HepG2 (cell line): ENCODE data around the gene GATA5. TPM values are rescaled to one million over a fixed set of nuclear protein-coding genes. Genes with fewer than 3 reads are reported as not detected.

Source experiments
- ATAC-seq: fragments of 200-7000 bp; cut with Tn5 transposase; 3 replicates; pipeline ENCODE4 v1.9.1; 2020; ENCODE audit warnings: mild to moderate bottlenecking, moderate library complexity
- BruUV-seq: library from RNA; stranded (reverse); fragments of 400-500 nt; replicated peaks from 2 replicates; lab custom pipeline; 2021; lab: Mats Ljungman, UMichigan
- CTCF ChIA-PET: fragments of 300-600 bp; formaldehyde crosslinking; extraction: SDS; loops from one replicate; lab custom pipeline; 2021; ENCODE audit warnings: low total read pairs, inconsistent platforms, low intra/inter-chr PET ratio; lab: Yijun Ruan, JAX
- POLR2A ChIA-PET: fragments of 350-600 bp; sonication (Branson Sonifier 250); formaldehyde crosslinking; loops from one replicate; lab custom pipeline; 2020; ENCODE audit warnings: antibody characterized with exemption, inconsistent platforms; lab: Yijun Ruan, JAX
- DNase-seq: peaks from one replicate; pipeline ENCODE4 v3.0.0-alpha.2; 2015; ENCODE audit warnings: low spot score
- FAIRE-seq: peaks from 3 replicates; lab custom pipeline; 2011; peaks lifted over from hg19 to GRCh38; lab: Jason Lieb, UNC
- H2AFZ ChIP-seq: one replicate; pipeline ENCODE4 v1.6.1; 2011; ENCODE audit warnings: low read length, inconsistent platforms
- H3K27ac ChIP-seq: fragments of 300-600 bp; 3 replicates; pipeline ENCODE4 v1.8.0; 2011; ENCODE audit warnings: mixed run types, mild to moderate bottlenecking, mixed read lengths, low read length, inconsistent platforms; ENCODE audit not compliant: insufficient read depth; ENCODE audit errors: extremely low read length
- H3K27me3 ChIP-seq, 2 experiments: fragments of 200-600 bp in 1 of 2; 2 replicates in 1 of 2; 3 replicates in 1 of 2; pipeline versions ENCODE4 v1.6.0 to v1.8.0; 2011; ENCODE audit warnings: low read length in 2 of 2, mild to moderate bottlenecking in 2 of 2, moderate library complexity in 2 of 2, inconsistent platforms in 1 of 2; ENCODE audit not compliant: insufficient read depth in 2 of 2, control insufficient read depth in 1 of 2
- H3K36me3 ChIP-seq, 2 experiments: fragments of 200-600 bp in 1 of 2; replicated peaks in 1 of 2; 2 replicates in 1 of 2; 3 replicates in 1 of 2; pipeline versions ENCODE4 v1.5.1 to v1.8.0; 2011; ENCODE audit warnings: low read length in 2 of 2, inconsistent platforms in 1 of 2; ENCODE audit not compliant: insufficient read depth in 2 of 2, control insufficient read depth in 1 of 2
- H3K4me1 ChIP-seq: 2 replicates; pipeline ENCODE4 v1.5.1; 2012; ENCODE audit warnings: low read length, inconsistent platforms; ENCODE audit not compliant: insufficient read depth
- H3K4me2 ChIP-seq: 2 replicates; pipeline ENCODE4 v1.6.0; 2011; ENCODE audit warnings: low read depth, low read length, inconsistent platforms
- H3K4me3 ChIP-seq, 3 experiments: fragments of 200-600 bp in 1 of 3; sonication (generic), shearing (Covaris generic) in 1 of 3; replicated peaks in 1 of 3; 2 replicates each; pipeline ENCODE4 v1.5.1; 2011 to 2016; ENCODE audit warnings: low read length in 3 of 3, inconsistent platforms in 2 of 3, low read depth in 2 of 3, mild to moderate bottlenecking in 2 of 3, control low read depth in 1 of 3, mixed read lengths in 1 of 3; ENCODE audit not compliant: insufficient read depth in 1 of 3
- H3K79me2 ChIP-seq: one replicate; pipeline ENCODE4 v1.6.1; 2011; ENCODE audit warnings: low read length, inconsistent platforms; ENCODE audit not compliant: insufficient read depth
- H3K9ac ChIP-seq: 2 replicates; pipeline ENCODE4 v1.6.0; 2011; ENCODE audit warnings: mild to moderate bottlenecking, low read depth, low read length, inconsistent platforms; ENCODE audit not compliant: insufficient read depth
- H3K9me3 ChIP-seq: 2 replicates; pipeline ENCODE4 v1.5.1; 2012; ENCODE audit warnings: mild to moderate bottlenecking, low read length
- H4K20me1 ChIP-seq: 2 replicates; pipeline ENCODE4 v1.6.0; 2011; ENCODE audit warnings: inconsistent platforms, mild to moderate bottlenecking, low read length, moderate library complexity; ENCODE audit not compliant: insufficient read depth
- CCDC6 ChIP-seq: sonication (generic); formaldehyde crosslinking; IDR thresholded peaks from 2 replicates; pipeline ENCODE4 v1.8.1; 2022; ENCODE audit warnings: mild to moderate bottlenecking, missing genetic modification reagents, moderate library complexity
- GABPA ChIP-seq, 2 experiments: IDR thresholded peaks; 2 replicates each; pipeline ENCODE4 v1.6.1; 2011 to 2016; ENCODE audit warnings: low read depth in 2 of 2, low read length in 1 of 2, missing biosample characterization in 1 of 2, missing genetic modification characterization in 1 of 2
- HOXD1 ChIP-seq: sonication (generic); formaldehyde crosslinking; IDR thresholded peaks from 2 replicates; pipeline ENCODE4 v1.5.0; 2020; ENCODE audit warnings: missing genetic modification reagents
- RXRA ChIP-seq: sonication (generic); formaldehyde crosslinking; IDR thresholded peaks from 2 replicates; pipeline ENCODE4 v1.5.1; 2020; ENCODE audit warnings: missing genetic modification reagents
- ZNF629 ChIP-seq: sonication (generic); formaldehyde crosslinking; conservative IDR thresholded peaks from 2 replicates; pipeline ENCODE4 v1.5.0; 2020; ENCODE audit warnings: missing genetic modification reagents
- WGBS: methylation state at CpG from one replicate; pipeline ENCODE4 v1.1.6; 2017; ENCODE audit warnings: low lambda C conversion rate; 5-methylcytosine and 5-hydroxymethylcytosine counted together
- in situ Hi-C: cut with HindIII; loops from 2 replicates; pipeline ENCODE4 v1.10.0; 2017; ENCODE audit warnings: low pct_unique_long_range_greater_than_20kb; ENCODE audit not compliant: extremely low pct_ligation_motif_present
- intact Hi-C: fragments of 100-400 bp; cut with micrococcal nuclease; formaldehyde crosslinking; loops from one replicate; pipeline ENCODE4 v1.10.0; 2022; ENCODE audit not compliant: unreplicated experiment
- polyA plus RNA-seq, 8 experiments: library from polyadenylated mRNA; depleted of rRNA in 3 of 8; stranded (reverse) in 7 of 8; unstranded in 1 of 8; fragments of >200 nt; fragmentation: Illumina TruSeq in 4 of 8; extraction: Trizol in 4 of 8; gene quantifications; 2 replicates each; pipeline versions ENCODE4 v1.2.1 to v1.2.3, GENCODE V29; 2011 to 2016; ENCODE audit warnings: low read depth in 4 of 8, missing spikeins in 1 of 8, mixed read lengths in 1 of 8; ENCODE audit not compliant: insufficient read depth in 1 of 8
- total RNA-seq, 5 experiments: library from RNA; depleted of rRNA; stranded (reverse); fragments of >200 nt; fragmentation: Illumina TruSeq; extraction: Trizol; gene quantifications; 2 replicates each; pipeline ENCODE4 v1.2.3, GENCODE V29; 2016; ENCODE audit warnings: low read depth in 1 of 5
- TF ChIP-seq, protein P1 (sequence below): sonication (generic); formaldehyde crosslinking; IDR thresholded peaks from 2 replicates; pipeline ENCODE4 v1.4.0; 2020; ENCODE audit warnings: mild to moderate bottlenecking, missing genetic modification reagents

Gene GATA5
- total and polyA plus RNA-seq, 2 of the 13 experiments (the other 11 are each of a cell fraction or from before 2014, with no cell fraction given), result 0.12 to 0.20 TPM

DNA sequence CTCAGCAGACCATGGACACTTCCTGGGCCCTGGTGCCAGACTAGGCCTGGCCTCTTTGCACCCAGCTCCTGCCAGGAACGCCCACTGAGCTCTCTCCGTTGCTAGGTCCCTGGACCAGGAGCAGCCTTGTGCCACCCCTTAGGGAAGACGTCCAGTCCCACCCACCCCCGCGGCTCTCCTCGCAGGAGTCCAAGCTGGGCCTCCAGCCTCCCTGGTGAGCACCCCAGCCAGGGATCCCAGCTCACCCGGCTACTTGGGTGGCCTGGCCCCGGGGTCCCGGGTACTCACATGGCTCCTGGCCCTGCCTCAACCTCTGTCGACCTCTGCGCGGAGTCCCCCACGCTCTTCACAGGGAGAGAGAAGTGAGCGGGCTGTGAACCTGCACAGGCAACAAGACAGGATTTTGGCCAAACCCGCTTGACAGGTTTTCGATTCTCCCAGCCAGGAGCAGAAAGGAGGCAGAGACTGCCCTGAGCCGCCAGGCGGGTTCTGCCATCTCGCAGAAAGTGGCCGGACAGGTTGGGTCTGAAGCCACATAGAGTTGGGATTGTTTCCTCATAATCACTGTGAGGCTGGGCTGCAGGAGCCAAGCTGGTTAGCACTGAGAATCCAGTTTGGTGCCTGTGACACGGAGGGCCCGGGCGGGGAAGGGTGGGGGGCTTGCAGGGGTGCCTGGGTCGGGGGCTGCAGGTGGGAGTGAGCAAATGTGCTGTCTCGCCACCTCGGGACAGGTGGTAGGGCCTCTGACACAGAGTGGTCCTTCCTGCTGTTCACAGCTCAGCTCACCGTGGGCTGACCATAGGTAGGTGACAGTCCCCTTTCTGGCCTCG, 48.4 kb downstream of the GATA5 start, which contains the start of gene RBBP8NL:
Gene RBBP8NL, minus strand, starts transcription at position 368 of the 830 bp plus-strand sequence. CDS start 7,892 bp downstream, outside the sequence.
- no peak within 1 kb of the TSS for H3K27ac ChIP-seq
- intact Hi-C loops, result no loop called here
- DNase-seq (no peak), FAIRE-seq (no peak), ATAC-seq (peak; percentile 2; the same call in 2 of the 3 replicates)
- no TSS peak for BruUV-seq
- peaks cover 9% of the 10 kb centered on the region; the same call in 1 of the 2 replicates for H4K20me1 ChIP-seq
- POLR2A ChIA-PET, result no interaction called here
- H3K4me2 ChIP-seq, result no peak within 1 kb of the TSS
- TF ChIP-seq HOXD1 (CRISPR knock-in tag) (no peak), CCDC6 (CRISPR knock-in tag) (0 out of 2 replicates have a peak, but pooled peaks have one; percentile 19), RXRA (CRISPR knock-in tag) (no peak), GABPA (IDR thresholded peaks at IDR 0.05; ENCODE audit: low read depth, low read length) (0 out of 2 replicates have a peak, but pooled peaks have one; percentile 9), GABPA (CRISPR knock-in tag; IDR thresholded peaks at IDR 0.05; ENCODE audit: low read depth) (no peak), ZNF629 (peak; percentile 58)
- TF ChIP-seq, protein P1, sequence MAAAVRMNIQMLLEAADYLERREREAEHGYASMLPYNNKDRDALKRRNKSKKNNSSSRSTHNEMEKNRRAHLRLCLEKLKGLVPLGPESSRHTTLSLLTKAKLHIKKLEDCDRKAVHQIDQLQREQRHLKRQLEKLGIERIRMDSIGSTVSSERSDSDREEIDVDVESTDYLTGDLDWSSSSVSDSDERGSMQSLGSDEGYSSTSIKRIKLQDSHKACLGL, result 0 out of 2 replicates have a peak, but pooled peaks have one; percentile 1
- WGBS, result 47% methylated on average over 15 of the region's 28 CpGs
- H3K9ac ChIP-seq, result no peak within 1 kb of the TSS
- peaks cover 47% of the 10 kb centered on the region for H3K4me1 ChIP-seq
- no peak within 1 kb of the TSS for H3K4me3 ChIP-seq
- in situ Hi-C loops, result no loop called here
- H3K27me3 ChIP-seq, result peaks cover 28 to 93% of the 10 kb centered on the region in 2 experiments
- CTCF ChIA-PET, result no interaction called here
- no peaks in the 10 kb centered on the region for H3K79me2 ChIP-seq
- no peaks in the 10 kb centered on the region for H3K9me3 ChIP-seq
- no peak within 1 kb of the TSS for H2AFZ ChIP-seq
- H3K36me3 ChIP-seq, result no peaks in the 10 kb centered on the region
